ENCODE measurements around the gene HS2ST1.

HS2ST1 gene

DNA sequence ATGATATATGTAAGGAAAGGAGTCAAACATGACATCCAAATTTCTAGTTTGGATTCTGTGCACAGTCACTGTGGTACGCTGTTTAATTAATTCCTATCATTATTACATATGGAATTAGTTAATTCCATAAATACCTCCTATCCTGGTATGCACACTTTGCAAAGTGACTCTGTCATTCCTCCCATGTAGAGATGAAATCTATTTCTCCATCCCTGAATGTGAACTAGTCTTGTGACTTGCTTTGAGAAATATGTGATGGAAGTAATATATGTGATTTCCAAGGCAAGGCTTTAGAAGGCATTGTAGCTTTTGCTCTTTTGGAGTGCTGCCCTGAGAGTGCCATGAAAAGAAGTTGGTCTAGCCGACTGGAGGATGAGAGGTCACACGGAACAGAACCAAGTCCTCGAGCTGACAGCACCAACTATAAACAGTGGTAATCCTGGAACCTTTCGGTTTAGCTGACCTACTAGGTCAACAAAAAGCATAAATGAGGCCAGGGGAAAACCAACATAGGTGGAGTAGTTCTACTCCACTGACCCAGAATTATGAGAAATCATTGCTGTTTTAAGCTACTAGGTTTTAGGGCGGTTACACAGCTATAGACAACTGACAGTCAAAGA is 2.0 kb upstream of the HS2ST1 start:
- Mint-ChIP-seq H3K27me3 (no peaks in the 10 kb centered on the region), H3K9me3 (no peaks in the 10 kb centered on the region), H3K27ac (ENCODE audit: low read depth) (no peak overlapping the region), H3K4me3 (no peak overlapping the region), H3K36me3 (ENCODE audit: insufficient read depth) (peaks cover 20% of the 10 kb centered on the region), H3K4me1 (peaks cover 49% of the 10 kb centered on the region)
- no peak for DNase-seq (ENCODE audit: low spot score in 2 of 2)
- ATAC-seq (replicated peaks; ENCODE audit: extremely low read depth, poor library complexity, severe bottlenecking) = no peak

DNA sequence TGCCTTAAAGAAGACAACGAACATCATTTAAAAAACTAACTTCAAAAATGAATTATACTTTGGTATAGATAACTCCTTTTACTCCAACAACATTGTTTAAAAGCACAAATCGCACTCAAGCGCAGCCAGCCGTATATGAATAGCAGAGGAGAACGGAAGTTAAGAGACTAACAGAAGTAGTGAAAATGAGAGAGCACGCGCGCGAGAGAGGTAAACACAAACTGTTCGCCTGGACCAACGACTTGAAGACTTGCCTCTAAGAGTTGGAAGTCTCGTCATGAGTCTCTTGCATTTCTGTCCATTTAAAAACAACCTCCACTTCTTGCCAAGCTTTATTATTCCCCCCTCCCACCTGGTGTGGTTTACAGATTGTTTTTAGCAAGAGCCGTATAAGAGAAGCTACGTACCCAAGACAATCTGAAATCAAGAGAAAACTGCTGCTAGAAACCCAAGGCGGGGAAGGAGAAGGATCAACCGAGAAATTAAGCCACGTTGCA is 988 bp upstream of the HS2ST1 start:
- Mint-ChIP-seq H3K27ac (ENCODE audit: low read depth) (no peak overlapping the region), H3K27me3 (no peaks in the 10 kb centered on the region), H3K9me3 (no peaks in the 10 kb centered on the region), H3K4me1 (peaks cover 43% of the 10 kb centered on the region), H3K36me3 (ENCODE audit: insufficient read depth) (peaks cover 20% of the 10 kb centered on the region), H3K4me3 (no peak overlapping the region)
- DNase-seq (ENCODE audit: low spot score in 2 of 2) (no peak), ATAC-seq (replicated peaks; ENCODE audit: extremely low read depth, poor library complexity, severe bottlenecking) (no peak)

GRCh38 chr1:86913896-86914600 is 387 bp upstream of the HS2ST1 start, which contains the start of gene SELENOF:
SELENOF (minus strand) TSS chr1:86914126; CDS start chr1:86914111, 15 bp downstream.
- Mint-ChIP-seq H3K27ac (ENCODE audit: low read depth) (no peak within 1 kb of the TSS), H3K9me3 (no peaks in the 10 kb centered on the region), H3K36me3 (ENCODE audit: insufficient read depth) (peaks cover 18% of the 10 kb centered on the region), H3K27me3 (no peaks in the 10 kb centered on the region), H3K4me1 (peaks cover 37% of the 10 kb centered on the region), H3K4me3 (no peak within 1 kb of the TSS)
- ATAC-seq (replicated peaks; ENCODE audit: extremely low read depth, poor library complexity, severe bottlenecking) (peak; percentile 90), DNase-seq (ENCODE audit: low spot score in 2 of 2) (peak; percentile 99 to 100)

DNA sequence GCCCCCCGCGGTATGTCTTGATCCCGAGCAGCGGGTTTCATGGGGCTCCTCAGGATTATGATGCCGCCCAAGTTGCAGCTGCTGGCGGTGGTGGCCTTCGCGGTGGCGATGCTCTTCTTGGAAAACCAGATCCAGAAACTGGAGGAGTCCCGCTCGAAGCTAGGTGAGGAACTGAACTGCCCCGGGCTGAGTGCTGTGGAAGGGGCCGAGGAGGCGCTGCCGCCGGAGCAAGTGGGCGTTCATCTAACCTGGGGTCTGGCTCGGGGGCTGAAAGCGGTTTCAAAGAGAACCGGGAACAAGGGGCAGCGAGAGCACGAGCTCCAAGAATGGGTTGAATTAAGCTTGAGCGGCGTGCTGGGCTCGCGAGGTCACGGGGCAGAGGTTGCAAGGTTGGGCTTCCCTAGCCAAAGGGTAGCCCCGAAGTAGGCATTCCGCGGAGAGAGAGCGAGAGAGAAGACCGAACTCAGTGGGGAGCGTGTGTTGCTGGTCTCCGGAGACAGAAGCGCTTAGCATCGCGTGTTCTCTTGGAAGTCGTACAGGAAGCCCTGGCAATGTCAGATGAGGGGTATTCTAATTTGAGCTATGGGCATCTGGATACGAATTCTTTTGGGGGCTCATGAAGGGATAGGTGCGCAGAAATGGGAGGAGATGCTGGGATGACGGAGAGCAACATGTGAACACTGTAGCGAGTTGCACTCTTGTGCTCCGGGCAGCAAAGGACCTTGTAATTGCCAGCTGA is 732 bp downstream of the HS2ST1 start:
- peaks cover 26% of the 10 kb centered on the region for H3K4me1 Mint-ChIP-seq
- peaks cover 9% of the 10 kb centered on the region for H3K36me3 Mint-ChIP-seq (ENCODE audit: insufficient read depth)
- H3K27ac Mint-ChIP-seq (ENCODE audit: low read depth) = no peak overlapping the region
- no peaks in the 10 kb centered on the region for H3K9me3 Mint-ChIP-seq
- H3K4me3 Mint-ChIP-seq = no peak overlapping the region
- peak; percentile 23 to 33 for DNase-seq (ENCODE audit: low spot score in 2 of 2)
- H3K27me3 Mint-ChIP-seq = no peaks in the 10 kb centered on the region
- ATAC-seq (replicated peaks; ENCODE audit: extremely low read depth, poor library complexity, severe bottlenecking) = peak; percentile 10

DNA sequence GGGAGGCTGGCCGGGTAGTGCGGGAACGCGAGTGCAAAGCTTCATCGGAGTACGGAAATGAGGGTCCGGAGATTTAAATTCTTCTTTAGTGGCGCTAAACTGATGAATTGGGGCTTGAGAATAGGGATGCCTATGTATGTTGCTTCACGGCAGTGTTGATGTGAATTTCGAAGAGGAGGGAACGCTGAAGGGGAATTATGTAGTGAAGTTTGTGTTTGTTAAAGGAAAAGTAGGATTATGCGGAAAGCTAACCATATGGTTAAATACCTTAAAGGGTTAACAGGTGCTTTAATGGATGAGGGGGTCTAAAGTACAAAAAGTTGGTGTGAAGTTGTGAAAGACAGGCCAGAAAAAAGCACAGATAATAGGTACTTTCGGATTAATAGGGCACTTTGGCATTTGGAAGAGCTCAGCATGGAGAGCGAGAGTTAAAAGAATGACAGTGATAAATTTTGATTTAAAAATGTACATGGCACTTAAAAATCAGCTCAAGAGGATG is 1.4 kb downstream of the HS2ST1 start:
- DNase-seq (ENCODE audit: low spot score in 2 of 2) = no peak
- no peak overlapping the region for H3K27ac Mint-ChIP-seq (ENCODE audit: low read depth)
- ATAC-seq (replicated peaks; ENCODE audit: extremely low read depth, poor library complexity, severe bottlenecking) = no peak
- H3K4me3 Mint-ChIP-seq = no peak overlapping the region
- H3K4me1 Mint-ChIP-seq = peaks cover 21% of the 10 kb centered on the region
- no peaks in the 10 kb centered on the region for H3K9me3 Mint-ChIP-seq
- H3K36me3 Mint-ChIP-seq (ENCODE audit: insufficient read depth) = peaks cover 6% of the 10 kb centered on the region
- H3K27me3 Mint-ChIP-seq = no peaks in the 10 kb centered on the region

DNA sequence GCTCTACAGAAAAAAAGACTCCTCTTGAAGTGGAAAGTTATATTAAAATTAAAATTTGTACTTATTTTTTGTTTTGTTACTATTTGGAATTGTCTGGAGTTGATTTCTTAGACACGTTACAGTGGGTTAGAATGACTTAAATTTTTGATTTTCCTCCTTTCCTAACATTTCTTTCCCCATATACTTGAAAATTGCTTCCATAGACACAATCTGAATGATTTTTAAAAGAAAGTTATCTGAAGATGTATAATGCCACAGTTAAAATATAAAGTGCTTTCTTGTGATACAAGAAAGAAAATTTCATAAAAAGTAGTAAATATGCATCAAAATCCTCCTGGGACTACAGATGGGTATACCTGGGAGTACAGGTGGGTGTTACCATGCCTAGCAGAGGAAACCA is 2.3 kb downstream of the HS2ST1 start:
- Mint-ChIP-seq H3K27me3 (no peaks in the 10 kb centered on the region), H3K4me1 (peaks cover 11% of the 10 kb centered on the region), H3K4me3 (no peak overlapping the region), H3K9me3 (no peaks in the 10 kb centered on the region), H3K36me3 (ENCODE audit: insufficient read depth) (peaks cover 3% of the 10 kb centered on the region), H3K27ac (ENCODE audit: low read depth) (no peak overlapping the region)
- DNase-seq (ENCODE audit: low spot score in 2 of 2) (no peak), ATAC-seq (replicated peaks; ENCODE audit: extremely low read depth, poor library complexity, severe bottlenecking) (no peak)

DNA sequence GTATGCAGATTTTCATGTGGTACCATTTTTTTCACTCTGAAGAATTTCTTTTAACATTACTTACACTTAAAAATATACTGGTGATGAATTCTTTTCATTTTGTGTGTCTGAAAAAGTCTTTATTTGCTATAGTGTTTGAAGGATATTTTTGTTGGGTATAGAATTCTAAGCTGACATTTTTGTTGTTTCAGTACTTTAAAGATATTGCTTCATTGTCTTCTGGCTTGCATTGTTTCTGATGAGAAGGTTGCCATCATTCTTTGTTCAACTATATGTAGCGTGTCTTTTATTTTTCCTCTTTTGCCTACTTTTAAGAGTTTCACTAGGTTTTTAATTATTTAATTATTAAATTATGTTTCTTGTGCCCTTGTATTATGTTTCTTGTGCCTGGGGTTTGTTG is 8.0 kb downstream of the HS2ST1 start:
- Mint-ChIP-seq H3K4me1 (peaks cover 9% of the 10 kb centered on the region), H3K27ac (ENCODE audit: low read depth) (no peak overlapping the region), H3K36me3 (ENCODE audit: insufficient read depth) (no peaks in the 10 kb centered on the region), H3K27me3 (no peaks in the 10 kb centered on the region), H3K4me3 (no peak overlapping the region), H3K9me3 (no peaks in the 10 kb centered on the region)
- DNase-seq (ENCODE audit: low spot score in 2 of 2) (no peak), ATAC-seq (replicated peaks; ENCODE audit: extremely low read depth, poor library complexity, severe bottlenecking) (no peak)

GRCh38 chr1:86924324-86924960 is 10.0 kb downstream of the HS2ST1 start:
- DNase-seq (ENCODE audit: low spot score in 2 of 2) = no peak
- Mint-ChIP-seq H3K27ac (ENCODE audit: low read depth) (no peak overlapping the region), H3K9me3 (no peaks in the 10 kb centered on the region), H3K36me3 (ENCODE audit: insufficient read depth) (no peaks in the 10 kb centered on the region), H3K4me1 (peaks cover 13% of the 10 kb centered on the region), H3K4me3 (no peak overlapping the region), H3K27me3 (no peaks in the 10 kb centered on the region)
- no peak for ATAC-seq (replicated peaks; ENCODE audit: extremely low read depth, poor library complexity, severe bottlenecking)

DNA sequence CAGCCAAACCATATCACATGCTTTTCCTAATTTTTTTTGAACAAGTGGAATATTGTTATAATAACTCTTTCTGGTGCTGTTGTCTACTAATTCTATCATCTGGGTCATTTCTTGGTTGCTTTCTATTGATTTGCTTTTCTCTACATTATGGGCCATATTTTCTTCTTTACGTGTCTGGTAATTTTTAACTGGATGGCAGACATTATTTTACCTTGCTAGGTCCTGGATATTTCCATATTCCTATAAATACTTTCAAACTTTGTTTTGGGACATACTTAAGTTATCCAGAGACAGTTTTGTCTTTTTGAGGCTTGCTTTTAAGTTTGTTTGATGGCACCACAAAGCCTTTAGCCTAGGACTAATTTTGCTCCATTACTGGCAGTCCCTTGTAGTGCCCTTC is 11.3 kb downstream of the HS2ST1 start:
- H3K9me3 Mint-ChIP-seq = no peaks in the 10 kb centered on the region
- H3K27ac Mint-ChIP-seq (ENCODE audit: low read depth) = no peak overlapping the region
- no peaks in the 10 kb centered on the region for H3K27me3 Mint-ChIP-seq
- ATAC-seq (replicated peaks; ENCODE audit: extremely low read depth, poor library complexity, severe bottlenecking) (no peak), DNase-seq (ENCODE audit: low spot score in 2 of 2) (no peak)
- H3K36me3 Mint-ChIP-seq (ENCODE audit: insufficient read depth) = no peaks in the 10 kb centered on the region
- peaks cover 13% of the 10 kb centered on the region for H3K4me1 Mint-ChIP-seq
- H3K4me3 Mint-ChIP-seq = no peak overlapping the region

DNA sequence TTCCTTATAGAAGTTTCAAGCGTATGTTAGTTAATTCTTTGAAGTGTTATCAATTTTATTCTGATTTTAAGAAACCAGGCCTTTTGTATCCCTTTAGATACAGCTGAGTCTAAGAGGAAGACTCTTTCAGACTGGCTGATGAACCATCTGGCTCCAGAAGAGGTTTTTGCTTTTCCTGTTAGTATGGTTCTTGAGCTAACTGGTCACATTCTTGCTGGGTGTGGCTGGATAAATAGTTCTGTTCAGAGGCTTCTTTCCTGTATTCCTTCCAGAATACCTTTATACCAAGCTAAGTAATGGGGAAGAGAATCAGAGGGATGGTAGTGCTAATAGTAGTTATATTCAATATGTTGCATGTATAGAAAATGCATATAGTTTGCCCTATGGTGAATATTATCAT is 12.4 kb downstream of the HS2ST1 start:
- ATAC-seq (replicated peaks; ENCODE audit: extremely low read depth, poor library complexity, severe bottlenecking) = no peak
- no peak overlapping the region for H3K4me3 Mint-ChIP-seq
- DNase-seq (ENCODE audit: low spot score in 2 of 2) = no peak
- no peaks in the 10 kb centered on the region for H3K36me3 Mint-ChIP-seq (ENCODE audit: insufficient read depth)
- H3K4me1 Mint-ChIP-seq = peaks cover 13% of the 10 kb centered on the region
- no peaks in the 10 kb centered on the region for H3K27me3 Mint-ChIP-seq
- H3K27ac Mint-ChIP-seq (ENCODE audit: low read depth) = no peak overlapping the region
- no peaks in the 10 kb centered on the region for H3K9me3 Mint-ChIP-seq

DNA sequence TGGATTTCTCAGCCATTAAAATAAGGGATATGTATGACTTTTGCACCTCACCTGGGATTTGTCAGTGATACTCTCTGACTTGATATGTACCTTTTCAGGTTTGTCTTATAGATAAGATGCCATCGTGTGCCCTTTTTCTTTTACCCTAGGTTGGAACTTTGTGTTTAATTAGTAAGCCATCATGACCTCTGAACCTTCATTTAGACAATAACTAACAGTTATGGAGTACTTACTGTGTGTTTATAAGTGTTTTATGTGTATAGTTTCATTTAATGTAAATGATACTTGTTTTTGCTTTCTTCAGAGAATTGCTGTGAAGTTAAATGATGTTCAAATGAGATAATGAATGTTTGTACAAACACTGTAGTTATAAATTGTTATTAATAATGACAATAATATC is 14.4 kb downstream of the HS2ST1 start:
- no peaks in the 10 kb centered on the region for H3K36me3 Mint-ChIP-seq (ENCODE audit: insufficient read depth)
- DNase-seq (ENCODE audit: low spot score in 2 of 2) (no peak), ATAC-seq (replicated peaks; ENCODE audit: extremely low read depth, poor library complexity, severe bottlenecking) (no peak)
- no peak overlapping the region for H3K4me3 Mint-ChIP-seq
- H3K9me3 Mint-ChIP-seq = no peaks in the 10 kb centered on the region
- peaks cover 19% of the 10 kb centered on the region for H3K4me1 Mint-ChIP-seq
- no peak overlapping the region for H3K27ac Mint-ChIP-seq (ENCODE audit: low read depth)
- H3K27me3 Mint-ChIP-seq = no peaks in the 10 kb centered on the region

GRCh38 chr1:86933051-86933450 is 18.6 kb downstream of the HS2ST1 start:
- no peaks in the 10 kb centered on the region for H3K36me3 Mint-ChIP-seq (ENCODE audit: insufficient read depth)
- H3K27me3 Mint-ChIP-seq = no peaks in the 10 kb centered on the region
- ATAC-seq (replicated peaks; ENCODE audit: extremely low read depth, poor library complexity, severe bottlenecking) = no peak
- H3K4me1 Mint-ChIP-seq = peaks cover 13% of the 10 kb centered on the region
- no peak for DNase-seq (ENCODE audit: low spot score in 2 of 2)
- H3K27ac Mint-ChIP-seq (ENCODE audit: low read depth) = no peak overlapping the region
- H3K9me3 Mint-ChIP-seq = no peaks in the 10 kb centered on the region
- no peak overlapping the region for H3K4me3 Mint-ChIP-seq

Measured in central memory CD8-positive, alpha-beta T cell (primary cell).